Activated CD4-positive, alpha-beta T cell treated with anti-CD3 and anti-CD28 coated beads, Interleukin-2, amount 50 U/mL, for 48 hours (primary cell): ENCODE results near the gene KIR2DL1.
"Not testable (repeated sequence)": the region's sequence is repeated elsewhere in the genome, so short reads cannot be mapped to it uniquely, and the experiment has no call there.

ENCODE experiments used
- DNase-seq, 2 experiments: peaks; one replicate each; pipeline ENCODE4 v3.0.0-alpha.2; 2020

Gene KIR2DL1

DNA sequence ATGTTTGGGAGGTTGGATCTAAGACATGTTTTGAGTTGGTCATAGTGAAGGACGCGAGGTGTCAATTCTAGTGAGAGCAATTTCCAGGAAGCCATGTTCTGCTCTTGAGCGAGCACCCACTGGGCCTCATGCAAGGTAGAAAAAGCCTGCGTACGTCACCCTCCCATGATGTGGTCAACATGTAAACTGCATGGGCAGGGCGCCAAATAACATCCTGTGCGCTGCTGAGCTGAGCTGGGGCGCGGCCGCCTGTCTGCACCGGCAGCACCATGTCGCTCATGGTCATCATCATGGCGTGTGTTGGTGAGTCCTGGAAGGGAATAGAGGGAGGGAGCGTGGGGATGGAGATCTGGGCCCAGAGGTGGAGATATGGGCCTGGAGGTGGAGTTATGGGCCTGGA lies 62.9 kb downstream of the KIR2DL1 start, which contains the start of gene KIR2DS4:
Gene KIR2DS4 (plus strand): TSS at position 181 of the 400 bp plus-strand sequence.
- DNase-seq = not testable (repeated sequence)
